NCI-H774 (cell line): ENCODE results near the gene SNRNP200.
"Not testable (repeated sequence)": the region's sequence is repeated elsewhere in the genome, so short reads cannot be mapped to it uniquely, and the experiment has no call there.

ENCODE experiments used
- DNase-seq: peaks from one replicate; lab custom pipeline; 2025; lab: John Stamatoyannopoulos, UW

SNRNP200 gene

GRCh38 chr2:96325041-96325883 is 19.9 kb upstream of the SNRNP200 start, which contains the start of gene ITPRIPL1:
TSS of gene ITPRIPL1 (plus strand) at chr2:96325317. CDS start at chr2:96325840, 523 bp downstream.
- no peak for DNase-seq

DNA sequence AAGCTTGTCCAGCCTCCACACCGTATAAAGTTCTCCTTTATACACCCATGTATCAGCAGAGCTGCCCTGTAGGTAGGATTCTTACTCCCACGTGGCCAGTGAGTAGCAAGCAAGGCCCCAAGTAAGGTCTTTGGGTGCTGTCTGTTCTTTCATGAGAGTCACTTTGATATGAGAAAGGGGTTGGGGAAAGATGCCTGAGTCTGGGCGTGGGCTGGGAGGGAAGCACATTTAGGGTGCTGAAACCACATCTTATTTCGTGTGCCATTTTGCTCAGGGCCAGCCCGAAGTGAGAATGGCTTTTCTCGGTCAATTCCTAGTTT is 19.3 kb upstream of the SNRNP200 start:
- DNase-seq: no peak

DNA sequence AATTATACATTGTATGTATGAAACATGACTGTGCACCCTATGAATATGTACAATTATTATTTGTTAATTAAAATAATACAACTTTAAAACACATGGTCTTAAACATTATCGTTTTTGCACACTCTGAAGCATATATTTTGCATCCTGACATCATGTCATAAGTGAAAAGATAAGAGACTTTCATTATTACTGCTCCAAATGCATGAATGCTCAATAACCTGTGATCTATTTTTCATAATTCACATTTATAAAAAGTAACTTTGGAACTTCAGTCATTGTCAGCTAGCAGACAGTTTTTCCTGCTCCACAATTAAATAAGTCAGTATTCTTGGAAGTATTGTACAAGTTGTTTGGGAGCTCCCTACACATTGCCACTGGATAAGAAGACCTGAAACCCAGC is 18.5 kb upstream of the SNRNP200 start:
- DNase-seq: no peak

- DNase-seq: no peak
These were observed 15.6 kb upstream of the SNRNP200 start for GRCh38 chr2:96320728-96321622.

DNA sequence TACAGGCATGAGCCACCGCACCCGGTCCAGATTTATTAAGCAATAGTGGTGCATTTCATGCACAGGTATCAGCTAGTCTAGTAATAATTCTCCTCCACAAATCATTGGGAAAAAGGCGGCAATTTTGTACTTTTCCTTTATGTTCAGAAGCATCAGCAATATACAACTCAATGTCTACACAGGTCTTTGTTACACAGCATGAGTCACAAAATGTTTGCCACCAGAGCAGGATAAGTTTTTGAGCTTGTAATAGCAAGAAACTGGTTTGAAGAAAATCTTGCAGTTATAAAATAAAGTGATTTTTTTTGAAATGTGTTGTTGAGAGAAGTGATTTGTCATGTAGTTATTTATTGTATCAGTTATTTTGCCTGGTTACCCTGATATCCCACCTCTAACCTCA is 15.0 kb upstream of the SNRNP200 start:
- no peak for DNase-seq

- no peak for DNase-seq
These were observed 14.1 kb upstream of the SNRNP200 start for GRCh38 chr2:96319396-96319795.

- DNase-seq: no peak
These were observed 13.4 kb upstream of the SNRNP200 start for GRCh38 chr2:96318723-96319122.

- DNase-seq: no peak
These were observed 12.2 kb upstream of the SNRNP200 start for GRCh38 chr2:96317584-96317997.

DNA sequence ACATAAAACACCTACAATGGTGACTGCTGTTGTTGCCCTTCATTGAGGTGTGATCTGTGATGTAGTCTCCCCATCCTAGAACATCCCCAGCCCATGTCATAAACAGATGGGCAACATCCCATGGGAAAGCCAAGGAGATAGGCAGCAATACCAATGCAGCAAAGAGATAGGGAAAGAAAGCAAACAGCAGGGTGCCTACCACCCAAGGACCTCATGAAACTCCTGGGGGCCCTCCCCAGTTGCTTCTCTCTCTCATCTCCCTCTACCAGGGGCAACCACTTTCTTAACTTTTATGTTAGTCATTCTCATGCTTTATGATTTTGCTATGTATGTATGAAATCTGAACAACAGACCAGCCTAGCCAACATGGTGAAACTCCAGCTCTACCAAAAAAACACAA is 11.7 kb upstream of the SNRNP200 start:
- DNase-seq: no peak

GRCh38 chr2:96315400-96316071 is 10.2 kb upstream of the SNRNP200 start:
- DNase-seq: no peak

DNA sequence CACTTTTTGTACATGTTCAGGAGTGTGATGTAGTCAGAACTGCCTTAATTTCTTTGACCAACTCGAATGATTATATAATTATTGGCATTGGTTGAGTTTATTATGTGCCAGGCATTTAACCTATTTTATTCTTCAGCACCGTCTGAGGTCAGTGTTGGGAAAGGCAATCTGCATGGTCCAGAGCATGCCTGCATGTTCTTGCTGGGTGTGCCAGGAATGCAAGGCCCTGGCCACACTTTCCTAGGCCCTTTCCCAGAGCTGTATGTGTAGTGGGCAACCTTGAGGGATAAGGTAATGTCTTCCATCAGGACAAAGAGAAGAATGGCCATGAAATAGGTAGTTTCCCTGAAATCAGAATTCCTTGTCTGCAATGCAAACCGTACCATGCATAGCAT is 9.7 kb upstream of the SNRNP200 start:
- DNase-seq: no peak

- no peak for DNase-seq
These were observed 2.9 kb upstream of the SNRNP200 start for GRCh38 chr2:96308248-96308647.

DNA sequence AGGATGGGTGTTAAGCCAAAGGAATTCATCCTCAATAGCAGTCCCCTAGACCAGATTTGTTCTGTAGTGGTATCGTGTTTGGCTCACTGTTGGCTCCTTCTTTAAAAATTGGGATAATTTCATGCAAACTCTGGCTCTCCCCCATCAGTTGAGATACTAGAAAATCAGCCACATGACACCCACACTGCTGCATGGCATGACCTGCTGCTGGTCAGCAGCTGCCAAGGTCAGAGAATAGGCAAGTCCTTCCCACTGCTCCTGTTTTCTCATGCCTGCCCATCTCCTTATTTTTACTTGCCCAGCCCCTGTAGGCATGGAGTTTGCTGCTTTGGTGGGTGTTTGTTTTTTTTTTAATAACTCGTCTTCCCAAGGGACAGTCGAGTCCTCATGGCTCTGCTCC is 1.0 kb upstream of the SNRNP200 start:
- DNase-seq: no peak

DNA sequence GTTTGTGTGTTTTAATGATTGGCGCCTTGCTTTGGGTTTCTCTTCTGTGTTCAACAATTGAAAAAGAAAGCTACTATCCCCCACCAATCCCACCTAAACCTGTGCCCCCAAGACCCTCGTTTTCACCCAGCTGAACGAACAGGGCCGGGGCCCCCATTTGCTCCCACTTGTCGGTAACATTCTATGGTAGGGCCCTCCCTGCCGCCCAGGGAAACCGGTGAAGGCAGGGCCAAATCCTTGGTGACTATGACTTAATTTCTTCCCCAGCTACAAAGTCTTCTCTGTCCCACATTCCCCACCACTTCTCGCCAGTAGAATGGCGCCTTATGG is 598 bp upstream of the SNRNP200 start:
- DNase-seq: no peak

- no peak for DNase-seq
These were observed 740 bp downstream of the SNRNP200 start for GRCh38 chr2:96304606-96305005.

- DNase-seq: no peak
These were observed 3.5 kb downstream of the SNRNP200 start for GRCh38 chr2:96301865-96302264.

DNA sequence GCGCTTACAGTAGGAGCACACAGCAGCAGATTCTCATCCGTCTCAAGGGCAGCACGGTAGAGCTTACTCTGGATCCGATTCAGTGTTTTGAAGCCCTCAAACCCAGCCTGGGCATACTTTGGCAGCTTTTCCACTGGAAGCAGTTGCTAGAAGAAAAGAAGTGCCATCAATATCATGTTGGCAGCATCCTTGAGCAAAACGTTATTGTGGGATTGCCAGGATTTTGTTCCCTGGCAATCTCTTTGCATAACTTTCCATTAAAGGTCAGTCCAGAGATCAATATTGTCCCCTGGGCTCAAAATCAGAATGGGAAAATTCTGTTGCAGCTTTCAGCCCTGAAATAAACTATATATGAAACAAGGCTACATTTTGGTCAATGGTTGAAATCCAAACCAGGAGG is 8.4 kb downstream of the SNRNP200 start:
- DNase-seq: no peak

- DNase-seq: not testable (repeated sequence)
These were observed 11.1 kb downstream of the SNRNP200 start for GRCh38 chr2:96294271-96294670.

- no peak for DNase-seq
These were observed 13.6 kb downstream of the SNRNP200 start for GRCh38 chr2:96291751-96292150.

DNA sequence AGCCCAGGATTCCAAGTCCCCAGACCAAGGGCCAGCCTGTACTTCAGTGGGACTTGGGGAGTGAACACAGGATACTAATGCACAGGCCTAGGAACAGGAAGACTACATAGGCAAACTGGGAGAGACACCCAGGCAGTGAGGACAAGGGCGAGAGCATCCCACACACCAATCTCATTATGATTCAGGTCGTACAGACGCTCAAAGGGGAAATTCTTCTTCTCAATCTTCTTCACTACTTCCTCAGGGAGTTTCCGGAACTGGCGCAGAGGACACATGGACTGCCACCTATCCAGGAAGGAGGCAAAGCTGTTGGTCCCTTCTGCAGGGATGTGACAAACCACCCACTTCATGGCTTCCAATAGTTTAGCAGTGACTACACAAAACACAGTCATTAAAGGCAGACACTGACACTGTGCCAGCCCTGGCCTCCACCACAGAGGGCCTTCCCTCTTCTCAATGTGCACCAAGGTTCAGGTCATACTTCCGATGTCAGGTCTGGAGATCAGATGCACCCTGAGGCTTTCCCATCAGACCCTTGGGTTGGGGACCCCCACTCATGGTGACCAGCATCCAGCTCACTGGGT is 18.0 kb downstream of the SNRNP200 start:
- DNase-seq: no peak

DNA sequence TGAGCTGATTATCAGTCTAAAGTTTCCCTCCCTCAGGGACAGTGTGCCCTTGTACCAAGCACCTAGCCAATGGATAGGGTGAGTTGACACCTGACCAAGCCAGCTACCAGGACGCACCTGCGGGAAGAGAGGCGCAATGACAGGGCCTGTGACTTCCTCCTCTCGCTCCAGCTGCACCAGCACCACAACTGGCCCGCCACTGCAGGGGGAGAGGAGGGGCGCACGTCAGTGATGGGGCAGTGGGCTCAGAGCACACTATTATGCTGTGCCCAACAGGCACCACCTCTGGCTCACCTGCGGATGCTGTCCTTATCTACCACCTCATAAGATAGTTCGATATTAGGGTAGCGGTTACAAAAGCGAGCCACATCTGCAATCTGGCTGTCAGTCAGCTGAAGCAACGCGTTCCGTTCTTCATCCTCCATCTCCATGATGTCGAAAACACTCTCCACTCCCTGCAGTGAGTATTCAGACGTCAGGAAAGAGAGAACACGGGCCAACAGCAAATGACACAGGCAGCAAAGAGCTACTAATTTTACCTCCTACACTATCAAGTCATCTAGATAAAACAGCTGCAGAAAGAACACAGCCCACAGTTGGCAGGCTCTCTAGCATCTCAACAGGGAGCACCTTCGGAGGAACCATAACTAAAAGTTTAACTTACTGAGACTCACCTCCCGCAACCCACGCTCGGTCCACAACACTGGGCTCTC is 28.4 kb downstream of the SNRNP200 start:
- DNase-seq: no peak
